ENCODE results near the gene FREM2.

The FREM2 gene

DNA sequence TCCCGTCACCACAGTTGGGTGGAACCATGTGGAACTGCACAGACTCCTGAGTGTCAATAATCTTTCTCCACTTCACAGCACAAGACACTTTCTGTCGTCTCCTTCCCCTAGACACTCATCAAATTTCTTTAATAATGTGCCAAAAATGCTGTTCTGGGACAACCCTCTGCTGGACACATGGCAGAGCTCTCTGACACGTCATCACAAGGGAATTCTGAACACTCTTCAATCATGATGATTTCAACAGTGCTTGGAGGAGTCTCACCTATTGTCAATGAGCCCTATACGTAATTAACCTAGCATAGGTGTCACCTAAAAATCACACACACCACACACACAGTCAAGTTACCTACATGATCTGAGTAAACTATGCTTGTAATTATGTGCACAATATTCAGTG, 162.4 kb downstream of the FREM2 start:
- DNase-seq, result no peak

DNA sequence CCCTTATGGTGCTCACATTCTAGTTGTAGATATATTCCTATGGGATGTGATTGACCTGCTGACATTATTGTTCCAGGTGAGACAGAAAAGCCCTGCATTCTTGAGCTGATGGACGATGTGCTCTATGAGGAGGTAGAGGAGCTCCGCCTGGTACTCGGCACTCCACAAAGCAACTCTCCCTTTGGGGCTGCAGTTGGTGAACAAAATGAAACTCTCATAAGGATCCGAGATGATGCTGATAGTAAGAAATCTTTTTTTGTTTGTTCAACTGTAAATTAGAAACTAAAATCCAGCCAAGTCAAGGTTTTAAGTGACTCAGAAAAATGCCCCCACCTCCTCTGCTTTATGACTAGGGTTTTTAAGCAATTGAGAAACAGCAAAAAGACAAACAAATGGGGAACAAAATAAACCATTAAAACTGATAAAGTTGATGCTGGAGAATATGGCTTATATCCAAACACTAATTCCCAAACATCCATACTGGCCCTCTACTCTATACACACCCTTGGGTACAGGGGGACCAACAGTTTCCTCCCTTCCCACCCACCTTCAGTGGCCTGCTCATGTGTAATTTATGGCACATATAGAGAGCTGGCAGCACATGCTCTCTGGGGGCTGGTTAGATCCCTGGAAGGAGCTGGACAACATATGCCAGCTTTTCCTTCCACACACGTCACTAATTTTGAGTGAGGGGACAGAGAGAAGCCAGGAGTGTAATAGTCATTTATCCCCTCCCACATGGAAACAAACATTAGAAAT, 164.2 kb downstream of the FREM2 start:
- no peak for DNase-seq

GRCh38 chr13:38854226-38854625, 167.3 kb downstream of the FREM2 start:
- DNase-seq, result no peak

DNA sequence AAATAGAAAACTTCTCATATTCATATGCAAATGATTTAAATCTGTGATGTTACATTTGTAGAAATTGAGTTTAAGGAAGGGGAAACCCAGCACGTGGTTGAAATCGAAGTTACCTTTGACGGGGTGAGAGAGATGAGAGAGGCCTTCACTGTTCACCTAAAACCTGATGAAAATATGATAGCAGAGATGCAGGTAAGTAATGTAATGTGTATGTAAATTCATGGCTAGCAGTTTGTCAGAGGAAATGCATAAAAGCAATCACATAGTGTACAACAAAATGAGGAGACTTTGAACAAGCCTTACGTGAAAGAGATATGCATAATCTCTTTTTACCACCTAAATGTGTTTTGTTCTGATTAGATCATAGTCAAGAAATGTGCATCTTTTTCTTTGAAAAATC, 169.2 kb downstream of the FREM2 start:
- DNase-seq, result no peak

DNA sequence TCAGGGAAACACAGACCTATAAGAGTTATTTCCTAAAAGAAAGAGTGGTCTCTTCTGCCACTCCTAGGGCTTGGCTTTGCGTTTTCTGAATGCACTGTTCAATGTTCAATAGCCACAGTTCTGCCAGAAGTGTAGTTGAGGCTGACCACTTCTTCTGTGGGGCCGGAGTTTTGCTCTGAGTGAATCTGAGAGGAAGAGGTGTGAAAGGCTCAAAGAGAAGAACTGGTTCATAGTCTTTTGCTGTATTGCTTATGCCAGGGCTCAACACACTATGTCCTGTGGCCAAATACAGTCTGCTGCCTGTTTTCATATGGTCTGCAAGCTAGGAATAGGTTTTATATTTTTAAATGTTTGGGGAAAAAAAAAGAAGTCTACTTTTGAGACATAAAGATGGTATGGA, 175.6 kb downstream of the FREM2 start:
- no peak for DNase-seq

DNA sequence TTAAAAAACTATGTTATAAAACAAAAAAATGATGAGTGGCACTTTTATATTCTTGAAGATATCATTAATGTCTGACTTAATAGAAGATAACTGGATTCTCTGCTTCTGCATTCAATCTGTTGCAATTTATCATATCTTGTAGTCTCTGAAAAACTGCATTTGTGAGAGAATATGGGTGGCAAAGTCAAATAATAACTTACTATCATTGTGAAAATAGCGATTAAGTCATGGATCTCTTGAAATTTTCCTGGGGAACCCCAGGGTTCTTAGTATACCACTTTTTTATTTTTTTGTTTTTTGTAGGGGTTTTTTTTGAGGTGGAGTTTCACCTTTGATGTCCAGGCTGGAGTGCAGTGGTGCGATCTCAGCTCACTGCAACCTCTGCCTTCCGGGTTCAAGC, 176.7 kb downstream of the FREM2 start:
- no peak for DNase-seq

DNA sequence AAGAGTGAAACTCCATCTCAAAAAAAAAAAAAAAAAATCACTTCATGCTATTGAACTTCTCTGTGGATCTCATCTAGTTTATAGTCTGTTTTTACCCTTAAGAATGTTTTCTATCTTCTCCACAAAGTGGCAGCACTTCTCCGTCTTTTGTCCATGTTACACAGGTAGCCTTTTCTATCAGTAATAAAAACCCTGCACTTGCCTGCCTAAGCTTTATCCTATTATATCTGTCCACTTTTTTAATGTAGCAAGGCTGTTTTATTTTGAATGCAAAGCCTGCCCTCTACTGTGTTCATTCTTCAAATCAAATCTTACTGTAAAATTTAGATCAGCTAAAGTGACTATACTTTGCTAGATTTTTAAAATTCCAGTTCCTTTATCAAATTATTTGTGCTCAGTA, 179.8 kb downstream of the FREM2 start:
- DNase-seq, result no peak

- DNase-seq, result no peak
Measured at GRCh38 chr13:38868399-38868798, 181.5 kb downstream of the FREM2 start.

DNA sequence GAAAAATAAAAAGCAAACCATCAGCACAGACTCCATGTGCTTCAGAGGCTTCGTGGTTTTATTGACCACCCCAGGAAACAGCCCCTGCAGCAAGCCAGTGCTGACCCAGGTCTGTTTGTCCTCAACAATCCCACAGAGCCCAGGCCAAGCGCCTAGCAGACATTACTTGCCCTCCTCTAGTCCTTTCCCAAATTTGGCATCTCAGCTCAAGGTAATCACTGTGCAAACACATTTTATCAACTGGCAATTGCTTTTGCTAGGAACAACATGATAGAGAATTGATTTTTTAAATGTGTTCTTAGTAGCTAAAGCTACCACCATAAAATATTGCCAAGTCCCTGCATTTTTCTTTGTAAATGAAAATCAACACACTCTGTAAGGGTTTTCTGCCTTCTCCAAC, 182.0 kb downstream of the FREM2 start:
- no peak for DNase-seq

DNA sequence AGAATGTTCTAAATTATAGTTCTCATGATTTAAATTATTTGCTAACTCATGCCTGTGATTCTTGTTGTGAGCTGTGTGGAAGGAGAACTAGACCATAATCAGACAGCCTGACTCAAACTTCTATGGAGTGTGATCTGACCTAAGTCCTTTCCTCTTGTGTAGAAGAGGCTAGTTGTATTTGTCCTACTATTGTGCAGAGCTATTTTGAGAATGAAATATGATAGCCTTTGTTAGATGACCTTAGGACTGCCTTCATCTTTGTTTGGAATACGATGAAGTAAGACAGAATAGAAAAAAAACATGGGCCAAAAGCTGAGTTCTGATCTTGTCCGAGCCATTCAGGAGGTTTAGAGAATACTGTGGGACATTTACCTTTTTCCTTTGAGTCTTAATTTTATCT, 184.4 kb downstream of the FREM2 start:
- no peak for DNase-seq

GRCh38 chr13:38872693-38873092, 185.8 kb downstream of the FREM2 start:
- peak; percentile 9 to 11 for DNase-seq

DNA sequence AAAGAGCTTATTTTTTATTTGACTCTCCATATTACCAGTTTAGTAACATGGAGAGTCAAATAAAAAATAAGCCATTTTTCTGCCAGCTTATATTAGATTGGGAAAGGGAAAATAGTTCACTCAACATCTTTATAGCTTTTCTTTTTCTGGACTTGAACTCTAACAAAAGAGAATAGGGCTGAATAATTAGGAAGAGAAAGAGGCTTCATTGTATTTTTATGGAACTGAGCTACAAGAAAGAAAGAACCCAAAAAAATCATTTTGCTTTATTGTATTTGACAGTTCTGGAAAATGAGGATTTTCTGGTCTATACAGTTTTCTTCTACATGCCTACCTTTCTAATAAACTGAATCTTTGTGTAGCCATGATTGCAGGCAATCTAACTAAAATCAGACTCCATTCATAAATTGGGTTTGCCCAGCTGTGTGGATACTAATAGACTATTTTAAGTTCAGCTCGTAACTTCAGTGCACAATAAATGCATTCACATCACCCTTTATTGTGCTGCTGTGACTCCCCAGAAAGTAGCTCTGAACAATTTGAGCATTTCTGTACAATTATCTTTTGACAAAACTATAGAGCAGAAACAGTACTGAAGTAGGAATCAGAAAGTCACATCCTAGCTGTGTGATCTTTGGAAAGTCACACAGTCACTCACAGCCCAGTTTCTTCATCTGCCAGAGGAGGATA, 188.5 kb downstream of the FREM2 start:
- DNase-seq, result no peak

DNA sequence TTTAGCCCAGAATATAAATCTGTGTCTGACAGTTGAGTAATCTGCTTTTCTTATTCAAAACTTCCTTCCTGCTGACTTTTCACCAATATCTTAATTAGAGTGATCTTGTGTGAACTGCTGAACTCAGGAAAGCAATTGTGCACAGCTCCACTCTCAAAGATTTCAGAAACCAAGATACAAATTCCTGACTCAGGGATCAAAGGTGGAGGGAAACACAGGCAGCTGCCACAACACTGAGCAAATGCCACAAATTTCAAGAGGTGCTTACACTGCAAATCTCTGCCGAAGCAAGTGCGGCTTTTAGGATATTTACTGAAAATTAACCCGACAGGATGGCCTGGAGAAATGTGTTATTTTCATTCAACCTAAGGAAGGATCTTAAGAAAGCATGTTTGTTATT, 192.4 kb downstream of the FREM2 start:
- DNase-seq, result no peak

- no peak for DNase-seq
Measured at GRCh38 chr13:38879786-38880185, 192.9 kb downstream of the FREM2 start.

DNA sequence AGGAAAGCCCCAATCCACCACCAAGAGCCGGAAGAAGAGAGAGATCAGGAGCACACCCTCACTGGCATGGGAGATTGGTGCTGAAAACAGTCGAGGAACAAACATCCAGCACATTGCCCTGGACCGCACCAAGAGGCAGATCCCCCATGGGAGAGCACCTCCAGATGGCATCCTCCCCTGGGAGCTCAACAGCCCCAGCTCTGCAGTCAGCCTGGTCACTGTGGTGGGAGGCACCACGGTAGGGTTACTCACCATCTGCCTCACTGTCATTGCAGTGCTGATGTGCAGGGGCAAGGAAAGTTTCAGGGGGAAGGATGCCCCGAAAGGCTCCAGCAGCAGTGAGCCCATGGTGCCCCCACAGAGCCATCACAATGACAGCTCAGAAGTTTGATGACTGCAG, 193.5 kb downstream of the FREM2 start:
- DNase-seq, result no peak

GRCh38 chr13:38883783-38884182, 196.9 kb downstream of the FREM2 start:
- no peak for DNase-seq

DNA sequence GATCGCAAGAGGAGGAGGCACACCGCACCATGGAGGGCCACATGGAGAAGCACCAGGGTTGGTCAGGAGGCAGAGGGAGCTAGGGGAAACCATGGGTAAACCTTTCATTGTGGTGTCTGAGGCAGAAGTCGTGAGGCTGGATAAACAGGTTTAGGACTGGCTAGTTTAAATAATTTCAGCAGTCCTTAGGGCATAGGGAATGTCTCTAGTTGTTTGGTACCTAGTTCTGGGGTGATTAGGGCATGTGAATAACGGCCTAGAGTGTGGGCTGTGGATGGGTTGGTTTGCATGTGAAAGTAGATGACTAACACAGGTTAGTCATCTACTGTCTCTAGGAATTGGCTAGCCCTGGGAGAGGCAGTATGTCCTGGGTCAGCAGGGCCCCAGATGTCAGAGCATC, 201.4 kb downstream of the FREM2 start:
- DNase-seq, result no peak

DNA sequence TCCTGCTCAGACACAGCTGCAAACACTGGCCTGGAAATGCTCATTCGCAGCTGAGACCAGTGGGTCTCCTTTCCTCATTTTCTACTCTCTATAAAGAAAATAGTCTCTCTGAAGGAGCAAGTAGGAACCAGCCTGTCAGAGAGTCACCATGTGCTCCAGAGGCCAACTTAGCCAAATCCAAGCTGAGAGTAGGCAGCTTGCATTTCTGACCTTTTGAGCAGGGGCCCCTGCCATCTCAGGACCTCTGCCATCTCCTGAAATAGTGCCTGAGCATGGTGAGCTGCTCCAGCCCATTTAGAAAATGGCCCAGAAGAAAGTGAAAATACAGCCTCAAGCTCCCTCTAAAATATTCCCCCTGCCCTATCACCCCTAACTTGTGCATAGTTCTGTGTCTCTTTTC, 208.2 kb downstream of the FREM2 start:
- no peak for DNase-seq

- no peak for DNase-seq
Measured at GRCh38 chr13:38897521-38897920, 210.6 kb downstream of the FREM2 start.

- no peak for DNase-seq
Measured at GRCh38 chr13:38898481-38898880, 211.6 kb downstream of the FREM2 start.

GRCh38 chr13:38899571-38899970, 212.7 kb downstream of the FREM2 start:
- DNase-seq, result no peak

GRCh38 chr13:38900188-38900587, 213.3 kb downstream of the FREM2 start:
- no peak for DNase-seq

GRCh38 chr13:38902551-38902950, 215.7 kb downstream of the FREM2 start:
- no peak for DNase-seq

GRCh38 chr13:38905081-38905480, 218.2 kb downstream of the FREM2 start:
- DNase-seq, result no peak

GRCh38 chr13:38905861-38906260, 219.0 kb downstream of the FREM2 start:
- DNase-seq, result no peak
